Measurements from ENCODE around the gene PCCA. TPM values are rescaled to one million over a fixed set of nuclear protein-coding genes. Genes with fewer than 3 reads are reported as not detected.

PCCA gene
- total and polyA plus RNA-seq, 2 donors from 2014 or later: 86.2 to 222 TPM

DNA sequence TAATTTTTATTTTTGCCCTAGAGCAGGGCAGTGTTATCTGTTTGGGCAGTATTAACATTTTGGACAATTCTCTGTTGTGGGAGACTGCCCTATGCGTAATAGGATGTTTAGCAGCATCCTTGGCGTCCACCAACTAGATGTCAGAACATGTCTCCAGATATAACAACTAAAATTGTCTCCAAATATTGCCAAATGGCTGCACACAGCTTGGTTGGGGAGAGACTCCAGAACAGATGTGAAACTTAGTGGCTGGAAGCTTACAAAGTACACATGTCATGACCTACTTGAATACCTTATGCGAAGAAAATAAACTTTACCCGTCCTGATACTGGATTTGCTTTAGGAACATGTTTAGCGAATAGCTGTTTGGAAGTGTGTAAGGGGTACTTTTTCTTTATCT is 376.7 kb downstream of the PCCA start:
- H3K4me3 ChIP-seq (ENCODE audit: low read length in 3 of 3): no peak overlapping the region
- H3K27me3 ChIP-seq (ENCODE audit: control insufficient read depth, insufficient read depth, low read length): no peaks in the 10 kb centered on the region
- TF ChIP-seq, protein P1, sequence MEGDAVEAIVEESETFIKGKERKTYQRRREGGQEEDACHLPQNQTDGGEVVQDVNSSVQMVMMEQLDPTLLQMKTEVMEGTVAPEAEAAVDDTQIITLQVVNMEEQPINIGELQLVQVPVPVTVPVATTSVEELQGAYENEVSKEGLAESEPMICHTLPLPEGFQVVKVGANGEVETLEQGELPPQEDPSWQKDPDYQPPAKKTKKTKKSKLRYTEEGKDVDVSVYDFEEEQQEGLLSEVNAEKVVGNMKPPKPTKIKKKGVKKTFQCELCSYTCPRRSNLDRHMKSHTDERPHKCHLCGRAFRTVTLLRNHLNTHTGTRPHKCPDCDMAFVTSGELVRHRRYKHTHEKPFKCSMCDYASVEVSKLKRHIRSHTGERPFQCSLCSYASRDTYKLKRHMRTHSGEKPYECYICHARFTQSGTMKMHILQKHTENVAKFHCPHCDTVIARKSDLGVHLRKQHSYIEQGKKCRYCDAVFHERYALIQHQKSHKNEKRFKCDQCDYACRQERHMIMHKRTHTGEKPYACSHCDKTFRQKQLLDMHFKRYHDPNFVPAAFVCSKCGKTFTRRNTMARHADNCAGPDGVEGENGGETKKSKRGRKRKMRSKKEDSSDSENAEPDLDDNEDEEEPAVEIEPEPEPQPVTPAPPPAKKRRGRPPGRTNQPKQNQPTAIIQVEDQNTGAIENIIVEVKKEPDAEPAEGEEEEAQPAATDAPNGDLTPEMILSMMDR (IDR thresholded peaks at IDR 0.05; ENCODE audit: borderline replicate concordance, extremely low read depth, insufficient read depth): no peak
- H3K36me3 ChIP-seq (ENCODE audit: control insufficient read depth in 2 of 3, insufficient read depth in 3 of 3, low read length in 3 of 3): no peaks in the 10 kb centered on the region
- intact Hi-C loops (cut with DNase I): no loop called here
- no peaks in the 10 kb centered on the region for H3K9me3 ChIP-seq (ENCODE audit: control insufficient read depth in 2 of 3, insufficient read depth in 1 of 3, low read length in 3 of 3)
- no peak overlapping the region for H3K27ac ChIP-seq (ENCODE audit: low read depth in 2 of 2, low read length in 2 of 2)
- FAIRE-seq (no peak), DNase-seq (no peak)
- no peaks in the 10 kb centered on the region for H3K4me1 ChIP-seq (ENCODE audit: control insufficient read depth in 2 of 3, insufficient read depth in 2 of 3, low read depth in 1 of 3, low read length in 3 of 3)
- no peak overlapping the region for H3K9ac ChIP-seq (ENCODE audit: low read length in 3 of 3)

- intact Hi-C loops (cut with DNase I): no loop called here
- no peak overlapping the region for H3K27ac ChIP-seq (ENCODE audit: low read depth in 2 of 2, low read length in 2 of 2)
- no peaks in the 10 kb centered on the region for H3K9me3 ChIP-seq (ENCODE audit: control insufficient read depth in 2 of 3, insufficient read depth in 1 of 3, low read length in 3 of 3)
- TF ChIP-seq, protein P1 (IDR thresholded peaks at IDR 0.05; ENCODE audit: borderline replicate concordance, extremely low read depth, insufficient read depth): no peak
- no peaks in the 10 kb centered on the region for H3K4me1 ChIP-seq (ENCODE audit: control insufficient read depth in 2 of 3, insufficient read depth in 2 of 3, low read depth in 1 of 3, low read length in 3 of 3)
- no peak overlapping the region for H3K9ac ChIP-seq (ENCODE audit: low read length in 3 of 3)
- DNase-seq (no peak), FAIRE-seq (no peak)
- H3K36me3 ChIP-seq (ENCODE audit: control insufficient read depth in 2 of 3, insufficient read depth in 3 of 3, low read length in 3 of 3): no peaks in the 10 kb centered on the region
- no peak overlapping the region for H3K4me3 ChIP-seq (ENCODE audit: low read length in 3 of 3)
- no peaks in the 10 kb centered on the region for H3K27me3 ChIP-seq (ENCODE audit: control insufficient read depth, insufficient read depth, low read length)
Observed at GRCh38 chr13:100470866-100471505, 382.1 kb downstream of the PCCA start.

GRCh38 chr13:100473087-100473486 is 384.2 kb downstream of the PCCA start:
- H3K9ac ChIP-seq (ENCODE audit: low read length in 3 of 3): no peak overlapping the region
- H3K27ac ChIP-seq (ENCODE audit: low read depth in 2 of 2, low read length in 2 of 2): no peak overlapping the region
- no peaks in the 10 kb centered on the region for H3K4me1 ChIP-seq (ENCODE audit: control insufficient read depth in 2 of 3, insufficient read depth in 2 of 3, low read depth in 1 of 3, low read length in 3 of 3)
- H3K4me3 ChIP-seq (ENCODE audit: low read length in 3 of 3): no peak overlapping the region
- intact Hi-C loops (cut with DNase I): no loop called here
- DNase-seq (no peak), FAIRE-seq (no peak)
- TF ChIP-seq, protein P1 (IDR thresholded peaks at IDR 0.05; ENCODE audit: borderline replicate concordance, extremely low read depth, insufficient read depth): no peak
- no peaks in the 10 kb centered on the region for H3K9me3 ChIP-seq (ENCODE audit: control insufficient read depth in 2 of 3, insufficient read depth in 1 of 3, low read length in 3 of 3)
- H3K36me3 ChIP-seq (ENCODE audit: control insufficient read depth in 2 of 3, insufficient read depth in 3 of 3, low read length in 3 of 3): no peaks in the 10 kb centered on the region
- no peaks in the 10 kb centered on the region for H3K27me3 ChIP-seq (ENCODE audit: control insufficient read depth, insufficient read depth, low read length)
